Measurements from ENCODE around the gene ARSG. TPM values are rescaled to one million over a fixed set of nuclear protein-coding genes. Genes with fewer than 3 reads are reported as not detected.

The ARSG gene
- polyA plus RNA-seq, 4 donors: 0.81 to 1.6 (median 1.3) TPM; not detected in 1

GRCh38 chr17:68455901-68456338 is 164.6 kb downstream of the ARSG start:
- Histone ChIP-seq H3K4me3 (ENCODE audit: low read depth in 1 of 3, low read length in 3 of 3) (peak overlapping the region in 2 of 3 donors; percentile 18 to 66), H3K36me3 (ENCODE audit: control insufficient read depth in 3 of 3, insufficient read depth in 2 of 3, low read depth in 1 of 3, low read length in 3 of 3) (no peaks in the 10 kb centered on the region), H3K4me1 (ENCODE audit: control insufficient read depth in 3 of 3, insufficient read depth in 2 of 3, low read depth in 1 of 3, low read length in 2 of 3) (peaks cover 0 to 28% (median 6%) of the 10 kb centered on the region in 3 donors), H3K27ac (ENCODE audit: low read depth in 1 of 3, low read length in 2 of 3) (peak overlapping the region in 2 of 3 donors; percentile 83 to 96), H3K9me3 (ENCODE audit: control insufficient read depth in 2 of 2, insufficient read depth in 1 of 2, low read depth in 1 of 2, low read length in 1 of 2) (no peaks in the 10 kb centered on the region), H3K27me3 (ENCODE audit: control insufficient read depth in 3 of 3, insufficient read depth in 3 of 3, low read length in 3 of 3) (peaks cover 0 to 12% (median 0%) of the 10 kb centered on the region in 3 donors)
- DNase-seq (no peak), FAIRE-seq (no peak)
- WGBS, 3 donors: 15 to 29% (median 24%) methylated on average over 4 of the region's 4 CpGs

GRCh38 chr17:68456339-68457167 is 165.3 kb downstream of the ARSG start:
- FAIRE-seq: no peak

DNA sequence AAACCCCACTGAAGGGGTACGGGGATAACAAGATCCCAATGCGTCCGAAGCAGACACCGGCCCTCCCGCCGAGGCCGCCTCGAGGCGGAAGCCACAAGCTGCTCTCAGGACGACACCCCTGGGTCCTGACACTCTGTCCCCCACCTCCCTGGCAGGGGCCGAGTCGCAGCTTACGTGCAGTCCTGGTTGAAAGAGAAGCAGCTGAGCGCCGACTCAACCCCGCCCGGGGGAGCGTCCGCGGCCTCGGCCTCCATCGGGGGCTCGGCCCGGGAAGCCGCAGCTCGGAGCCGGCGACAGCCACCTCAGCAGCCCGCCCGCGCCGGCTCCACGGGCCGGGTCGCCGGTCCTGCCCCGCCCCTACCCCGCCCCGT is 165.9 kb downstream of the ARSG start, which contains the start of gene WIPI1:
Gene WIPI1, minus strand, starts transcription at position 329 of the 371 bp plus-strand sequence. Its CDS starts 75 bp downstream, at position 254.
- H3K4me1 ChIP-seq (ENCODE audit: control insufficient read depth in 3 of 3, insufficient read depth in 2 of 3, low read depth in 1 of 3, low read length in 2 of 3): peaks cover 0 to 22% (median 6%) of the 10 kb centered on the region in 3 donors

More at GRCh38 chr17:68456339-68457167, 165.3 kb downstream of the ARSG start:
- peak overlapping the region; percentile 59 to 73 (median 66) for H3K4me3 ChIP-seq (ENCODE audit: low read depth in 1 of 3, low read length in 3 of 3)
- 7 to 18% (median 14%) methylated on average over 23 of the region's 23 CpGs for WGBS, 3 donors
- peak; percentile 68 to 70 for DNase-seq
- peak overlapping the region; percentile 62 to 96 (median 83) for H3K27ac ChIP-seq (ENCODE audit: low read depth in 1 of 3, low read length in 2 of 3)
- no peaks in the 10 kb centered on the region for H3K9me3 ChIP-seq (ENCODE audit: control insufficient read depth in 2 of 2, insufficient read depth in 1 of 2, low read depth in 1 of 2, low read length in 1 of 2)
- H3K4me1 ChIP-seq (ENCODE audit: control insufficient read depth in 3 of 3, insufficient read depth in 2 of 3, low read depth in 1 of 3, low read length in 2 of 3): peaks cover 0 to 24% (median 6%) of the 10 kb centered on the region in 3 donors
- no peaks in the 10 kb centered on the region for H3K36me3 ChIP-seq (ENCODE audit: control insufficient read depth in 3 of 3, insufficient read depth in 2 of 3, low read depth in 1 of 3, low read length in 3 of 3)
- peaks cover 0 to 13% (median 0%) of the 10 kb centered on the region in 3 donors for H3K27me3 ChIP-seq (ENCODE audit: control insufficient read depth in 3 of 3, insufficient read depth in 3 of 3, low read length in 3 of 3)

DNA sequence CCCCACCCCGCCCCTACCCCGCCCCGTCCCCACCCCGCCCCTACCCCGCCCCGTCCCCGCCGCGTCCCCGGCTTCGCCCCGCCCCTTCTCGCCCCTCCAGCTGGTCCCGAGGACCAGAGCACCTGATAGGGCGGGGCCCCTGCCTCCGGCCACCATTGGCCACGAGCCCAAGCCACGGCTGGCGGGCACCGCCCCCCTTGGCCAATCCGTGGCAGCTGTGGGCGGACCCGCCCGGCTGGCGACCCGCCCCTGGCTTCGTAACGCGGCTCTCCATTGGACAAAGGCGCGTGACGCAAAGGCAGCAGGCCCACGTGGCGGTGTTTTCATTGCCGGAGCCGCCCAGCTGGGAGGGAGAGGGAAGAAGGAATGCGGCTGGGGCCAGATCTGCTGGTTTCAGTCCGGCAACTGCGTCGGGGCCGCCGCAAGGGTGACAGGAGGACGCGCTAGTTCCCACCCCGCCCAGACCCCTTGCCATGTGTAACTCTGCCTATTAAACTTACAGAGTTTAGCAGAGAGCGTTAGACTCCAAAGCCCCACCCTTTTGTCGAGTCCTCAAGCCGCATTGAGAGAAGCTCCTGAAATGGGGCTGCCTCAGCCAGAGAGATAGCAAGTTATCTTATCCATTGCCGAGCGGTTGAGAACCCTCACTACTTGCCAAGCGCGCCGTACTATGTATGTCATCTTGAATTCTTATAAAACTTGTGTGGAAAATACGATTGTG is 166.4 kb downstream of the ARSG start:
- Histone ChIP-seq H3K4me1 (ENCODE audit: control insufficient read depth in 3 of 3, insufficient read depth in 2 of 3, low read depth in 1 of 3, low read length in 2 of 3) (peaks cover 0 to 21% (median 6%) of the 10 kb centered on the region in 3 donors), H3K27me3 (ENCODE audit: control insufficient read depth in 3 of 3, insufficient read depth in 3 of 3, low read length in 3 of 3) (peaks cover 0 to 16% (median 0%) of the 10 kb centered on the region in 3 donors), H3K36me3 (ENCODE audit: control insufficient read depth in 3 of 3, insufficient read depth in 2 of 3, low read depth in 1 of 3, low read length in 3 of 3) (no peaks in the 10 kb centered on the region), H3K27ac (ENCODE audit: low read depth in 1 of 3, low read length in 2 of 3) (peak overlapping the region; percentile 60 to 77 (median 72)), H3K9me3 (ENCODE audit: control insufficient read depth in 2 of 2, insufficient read depth in 1 of 2, low read depth in 1 of 2, low read length in 1 of 2) (no peaks in the 10 kb centered on the region), H3K4me3 (ENCODE audit: low read depth in 1 of 3, low read length in 3 of 3) (peak overlapping the region in 2 of 3 donors; percentile 50 to 54)
- WGBS, 3 donors: 1% methylated on average over 39 to 52 of the region's 54 CpGs
- no peak for FAIRE-seq
- DNase-seq: peak; percentile 98 to 99

More for the DNA sequence above, 165.9 kb downstream of the ARSG start, which contains the start of gene WIPI1:
- H3K36me3 ChIP-seq (ENCODE audit: control insufficient read depth in 3 of 3, insufficient read depth in 2 of 3, low read depth in 1 of 3, low read length in 3 of 3): no peaks in the 10 kb centered on the region
- 0 to 1% (median 1%) methylated on average over 27 to 38 of the region's 39 CpGs for WGBS, 3 donors
- FAIRE-seq (no peak), DNase-seq (peak in 1 of 2 donors; percentile 79)
- H3K4me3 ChIP-seq (ENCODE audit: low read depth in 1 of 3, low read length in 3 of 3): peak within 1 kb of the TSS; percentile 59 to 73 (median 66)
- no peaks in the 10 kb centered on the region for H3K9me3 ChIP-seq (ENCODE audit: control insufficient read depth in 2 of 2, insufficient read depth in 1 of 2, low read depth in 1 of 2, low read length in 1 of 2)
- H3K27ac ChIP-seq (ENCODE audit: low read depth in 1 of 3, low read length in 2 of 3): peak within 1 kb of the TSS; percentile 62 to 96 (median 83)
- H3K27me3 ChIP-seq (ENCODE audit: control insufficient read depth in 3 of 3, insufficient read depth in 3 of 3, low read length in 3 of 3): peaks cover 0 to 16% (median 0%) of the 10 kb centered on the region in 3 donors

GRCh38 chr17:68458260-68459036 is 167.2 kb downstream of the ARSG start:
- Histone ChIP-seq H3K36me3 (ENCODE audit: control insufficient read depth in 3 of 3, insufficient read depth in 2 of 3, low read depth in 1 of 3, low read length in 3 of 3) (no peaks in the 10 kb centered on the region), H3K9me3 (ENCODE audit: control insufficient read depth in 2 of 2, insufficient read depth in 1 of 2, low read depth in 1 of 2, low read length in 1 of 2) (no peaks in the 10 kb centered on the region), H3K27ac (ENCODE audit: low read depth in 1 of 3, low read length in 2 of 3) (peak overlapping the region; percentile 60 to 77 (median 72)), H3K27me3 (ENCODE audit: control insufficient read depth in 3 of 3, insufficient read depth in 3 of 3, low read length in 3 of 3) (peaks cover 0 to 16% (median 0%) of the 10 kb centered on the region in 3 donors), H3K4me1 (ENCODE audit: control insufficient read depth in 3 of 3, insufficient read depth in 2 of 3, low read depth in 1 of 3, low read length in 2 of 3) (peaks cover 0 to 17% (median 6%) of the 10 kb centered on the region in 3 donors), H3K4me3 (ENCODE audit: low read depth in 1 of 3, low read length in 3 of 3) (peak overlapping the region in 2 of 3 donors; percentile 50 to 54)
- DNase-seq (no peak), FAIRE-seq (no peak)
- WGBS, 3 donors: 22 to 43% (median 37%) methylated on average over 12 of the region's 12 CpGs

DNA sequence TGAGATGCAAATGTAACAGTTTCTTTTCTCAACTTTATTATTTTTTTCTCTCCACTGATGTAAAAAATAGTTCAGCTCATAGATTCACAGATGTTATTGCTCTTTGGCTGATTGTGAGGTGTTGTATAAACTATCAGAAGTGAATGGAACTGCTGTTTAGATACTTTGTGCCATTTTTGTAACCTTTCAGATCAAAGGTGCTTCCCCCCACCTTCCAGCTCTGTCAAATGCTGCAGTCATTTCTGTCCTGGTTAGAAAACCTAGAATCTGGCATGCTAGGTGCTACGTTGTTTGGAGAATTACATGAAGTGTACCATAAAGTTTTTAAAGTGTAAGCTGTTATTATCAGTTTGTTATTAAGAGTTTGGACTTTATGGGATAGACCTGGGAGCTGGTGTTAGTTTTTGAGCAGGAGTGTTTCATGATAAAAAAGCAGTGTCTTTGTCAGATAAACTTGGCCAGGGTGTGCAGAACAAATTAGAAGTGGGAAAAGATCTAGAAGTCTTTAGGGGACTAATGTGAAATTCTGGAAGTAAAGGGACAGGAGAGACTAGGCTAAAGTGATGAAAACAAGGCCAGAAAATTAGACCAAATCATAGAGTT is 167.8 kb downstream of the ARSG start:
- H3K27me3 ChIP-seq (ENCODE audit: control insufficient read depth in 3 of 3, insufficient read depth in 3 of 3, low read length in 3 of 3): peaks cover 0 to 14% (median 0%) of the 10 kb centered on the region in 3 donors
- H3K36me3 ChIP-seq (ENCODE audit: control insufficient read depth in 3 of 3, insufficient read depth in 2 of 3, low read depth in 1 of 3, low read length in 3 of 3): no peaks in the 10 kb centered on the region
- H3K4me1 ChIP-seq (ENCODE audit: control insufficient read depth in 3 of 3, insufficient read depth in 2 of 3, low read depth in 1 of 3, low read length in 2 of 3): peaks cover 0 to 17% (median 6%) of the 10 kb centered on the region in 3 donors
- WGBS, 3 donors: 11 to 42% (median 24%) methylated on average over 1 of the region's 1 CpG
- FAIRE-seq (no peak), DNase-seq (no peak)
- no peak overlapping the region for H3K4me3 ChIP-seq (ENCODE audit: low read depth in 1 of 3, low read length in 3 of 3)
- H3K27ac ChIP-seq (ENCODE audit: low read depth in 1 of 3, low read length in 2 of 3): no peak overlapping the region
- H3K9me3 ChIP-seq (ENCODE audit: control insufficient read depth in 2 of 2, insufficient read depth in 1 of 2, low read depth in 1 of 2, low read length in 1 of 2): no peaks in the 10 kb centered on the region

GRCh38 chr17:68460146-68460545 is 168.9 kb downstream of the ARSG start:
- Histone ChIP-seq H3K4me1 (ENCODE audit: control insufficient read depth in 3 of 3, insufficient read depth in 2 of 3, low read depth in 1 of 3, low read length in 2 of 3) (peaks cover 0 to 17% (median 6%) of the 10 kb centered on the region in 3 donors), H3K4me3 (ENCODE audit: low read depth in 1 of 3, low read length in 3 of 3) (no peak overlapping the region), H3K27me3 (ENCODE audit: control insufficient read depth in 3 of 3, insufficient read depth in 3 of 3, low read length in 3 of 3) (peaks cover 0 to 12% (median 0%) of the 10 kb centered on the region in 3 donors), H3K27ac (ENCODE audit: low read depth in 1 of 3, low read length in 2 of 3) (peak overlapping the region in 1 of 3 donors; percentile 9), H3K36me3 (ENCODE audit: control insufficient read depth in 3 of 3, insufficient read depth in 2 of 3, low read depth in 1 of 3, low read length in 3 of 3) (no peaks in the 10 kb centered on the region), H3K9me3 (ENCODE audit: control insufficient read depth in 2 of 2, insufficient read depth in 1 of 2, low read depth in 1 of 2, low read length in 1 of 2) (no peaks in the 10 kb centered on the region)
- DNase-seq: no peak
- FAIRE-seq: no peak
- WGBS, 3 donors: 65 to 76% (median 66%) methylated on average over 2 of the region's 2 CpGs

Data from small intestine (tissue), 7 donors.